Measurements from ENCODE around the gene ERN1.

DNA sequence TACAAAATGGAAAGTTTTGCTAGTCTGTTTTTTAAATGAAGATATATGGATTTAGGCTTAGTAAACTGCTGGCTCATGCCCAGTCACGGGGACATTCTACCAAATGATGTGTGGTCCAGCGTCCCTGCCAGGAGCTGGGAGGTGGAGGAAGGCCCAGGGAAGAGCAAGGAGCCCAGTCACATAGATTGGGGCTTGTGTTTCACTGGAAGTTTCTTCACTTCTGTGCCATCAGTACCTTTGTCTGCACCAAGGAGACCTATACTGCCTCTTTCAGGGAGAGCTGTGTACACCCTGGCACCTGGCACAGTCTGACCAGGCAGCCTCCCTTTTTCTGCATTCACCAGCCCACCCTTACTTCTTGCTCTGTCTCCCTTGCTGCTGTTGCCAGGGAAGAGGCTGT is 32.6 kb upstream of the ERN1 start:
- TF ChIP-seq, protein P1, sequence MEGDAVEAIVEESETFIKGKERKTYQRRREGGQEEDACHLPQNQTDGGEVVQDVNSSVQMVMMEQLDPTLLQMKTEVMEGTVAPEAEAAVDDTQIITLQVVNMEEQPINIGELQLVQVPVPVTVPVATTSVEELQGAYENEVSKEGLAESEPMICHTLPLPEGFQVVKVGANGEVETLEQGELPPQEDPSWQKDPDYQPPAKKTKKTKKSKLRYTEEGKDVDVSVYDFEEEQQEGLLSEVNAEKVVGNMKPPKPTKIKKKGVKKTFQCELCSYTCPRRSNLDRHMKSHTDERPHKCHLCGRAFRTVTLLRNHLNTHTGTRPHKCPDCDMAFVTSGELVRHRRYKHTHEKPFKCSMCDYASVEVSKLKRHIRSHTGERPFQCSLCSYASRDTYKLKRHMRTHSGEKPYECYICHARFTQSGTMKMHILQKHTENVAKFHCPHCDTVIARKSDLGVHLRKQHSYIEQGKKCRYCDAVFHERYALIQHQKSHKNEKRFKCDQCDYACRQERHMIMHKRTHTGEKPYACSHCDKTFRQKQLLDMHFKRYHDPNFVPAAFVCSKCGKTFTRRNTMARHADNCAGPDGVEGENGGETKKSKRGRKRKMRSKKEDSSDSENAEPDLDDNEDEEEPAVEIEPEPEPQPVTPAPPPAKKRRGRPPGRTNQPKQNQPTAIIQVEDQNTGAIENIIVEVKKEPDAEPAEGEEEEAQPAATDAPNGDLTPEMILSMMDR (conservative IDR thresholded peaks at IDR 0.05; ENCODE audit: low read depth, low read length) = no peak
- TF ChIP-seq EZH2 (IDR thresholded peaks at IDR 0.05; ENCODE audit: borderline replicate concordance, low read depth, low read length, poor library complexity, severe bottlenecking) = no peak
